NCI-H187 (cell line): ENCODE measurements around the gene B4GALNT2.
"Not testable (repeated sequence)": the region's sequence is repeated elsewhere in the genome, so short reads cannot be mapped to it uniquely, and the experiment has no call there.

Experiments used
- DNase-seq, 2 experiments: peaks; one replicate each; lab custom pipeline; 2025; lab: John Stamatoyannopoulos, UW

B4GALNT2 gene, protein sequence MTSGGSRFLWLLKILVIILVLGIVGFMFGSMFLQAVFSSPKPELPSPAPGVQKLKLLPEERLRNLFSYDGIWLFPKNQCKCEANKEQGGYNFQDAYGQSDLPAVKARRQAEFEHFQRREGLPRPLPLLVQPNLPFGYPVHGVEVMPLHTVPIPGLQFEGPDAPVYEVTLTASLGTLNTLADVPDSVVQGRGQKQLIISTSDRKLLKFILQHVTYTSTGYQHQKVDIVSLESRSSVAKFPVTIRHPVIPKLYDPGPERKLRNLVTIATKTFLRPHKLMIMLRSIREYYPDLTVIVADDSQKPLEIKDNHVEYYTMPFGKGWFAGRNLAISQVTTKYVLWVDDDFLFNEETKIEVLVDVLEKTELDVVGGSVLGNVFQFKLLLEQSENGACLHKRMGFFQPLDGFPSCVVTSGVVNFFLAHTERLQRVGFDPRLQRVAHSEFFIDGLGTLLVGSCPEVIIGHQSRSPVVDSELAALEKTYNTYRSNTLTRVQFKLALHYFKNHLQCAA

DNA sequence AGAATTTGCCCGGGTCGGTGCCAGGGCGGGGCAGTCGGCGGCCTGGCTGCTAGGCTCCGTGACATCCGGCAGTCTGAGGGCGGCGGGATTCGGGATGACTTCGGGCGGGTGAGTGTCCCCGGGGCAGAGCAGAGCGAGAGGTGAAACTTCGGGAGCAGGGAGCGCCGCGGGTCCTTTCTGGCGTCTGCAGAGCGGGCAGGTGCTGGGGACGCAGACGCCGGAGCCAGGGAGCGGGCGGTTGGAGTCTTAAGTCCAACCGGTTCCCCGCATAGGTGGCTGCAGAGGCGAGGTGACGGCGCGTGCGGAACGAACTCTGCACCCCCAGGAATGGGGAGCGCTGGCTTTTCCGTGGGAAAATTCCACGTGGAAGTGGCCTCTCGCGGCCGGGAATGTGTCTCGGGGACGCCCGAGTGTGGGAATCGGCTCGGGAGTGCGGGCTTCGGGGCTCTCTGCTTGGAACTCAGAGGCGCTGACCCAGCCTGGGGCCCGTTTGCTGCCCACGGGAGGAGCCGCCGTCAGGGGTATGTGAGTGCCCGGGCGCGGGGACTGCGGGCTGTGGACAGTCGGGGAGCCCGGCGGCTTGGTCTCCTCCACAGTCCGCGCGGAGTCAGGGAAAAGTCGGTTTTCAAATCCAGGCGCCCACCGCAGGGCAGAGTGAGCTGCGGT, at the start of gene B4GALNT2:
Gene B4GALNT2, plus strand, starts transcription at position 71 of the 666 bp plus-strand sequence. Its CDS starts 24 bp downstream, at position 95.
- no peak for DNase-seq

DNA sequence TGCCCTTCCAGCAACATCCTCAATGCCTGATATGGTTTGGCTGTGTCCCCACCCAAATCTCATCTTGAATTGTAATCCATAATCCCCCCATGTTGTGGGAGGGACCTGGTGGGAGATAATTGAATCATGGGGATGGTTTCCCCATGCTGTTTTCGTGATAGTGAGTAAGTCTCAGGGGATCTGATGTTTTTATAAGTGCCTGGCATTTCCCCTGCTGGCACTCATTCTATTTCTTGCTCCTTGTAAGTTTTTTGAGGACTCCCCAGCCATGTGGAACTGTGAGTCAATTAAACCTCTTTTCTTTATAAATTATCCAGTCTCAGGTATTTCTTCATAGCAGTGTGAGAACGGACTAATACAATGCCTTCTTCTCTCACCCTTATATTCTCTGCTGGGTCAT, 47.5 kb upstream of the B4GALNT2 start:
- not testable (repeated sequence) for DNase-seq

GRCh38 chr17:49085565-49086315, 46.8 kb upstream of the B4GALNT2 start:
- no peak for DNase-seq

GRCh38 chr17:49086316-49086605, 46.3 kb upstream of the B4GALNT2 start:
- DNase-seq: no peak

GRCh38 chr17:49086649-49087048, 45.9 kb upstream of the B4GALNT2 start:
- DNase-seq: no peak

- DNase-seq: no peak
Measured at GRCh38 chr17:49089094-49089493, 43.5 kb upstream of the B4GALNT2 start.

- no peak for DNase-seq
Measured at GRCh38 chr17:49090878-49091594, 41.5 kb upstream of the B4GALNT2 start.

DNA sequence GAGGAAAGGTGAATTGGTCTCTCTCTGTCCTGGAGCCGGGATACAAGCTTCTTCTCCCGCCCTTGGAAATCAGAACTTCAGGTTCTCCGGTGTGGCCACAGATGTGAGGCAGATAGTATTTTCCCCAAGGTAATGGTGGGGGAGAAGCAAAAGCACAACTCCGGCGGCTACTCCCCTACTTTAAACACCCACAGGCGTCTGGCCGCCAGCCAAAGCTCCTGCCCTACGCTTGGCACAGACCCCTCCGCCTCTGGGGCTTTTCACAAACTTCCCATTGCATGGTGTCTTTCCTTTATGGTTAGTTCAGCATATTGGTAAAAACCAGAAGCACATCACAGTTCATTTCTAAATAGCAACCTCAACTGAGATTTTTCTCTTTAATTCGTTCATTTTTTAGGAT, 39.4 kb upstream of the B4GALNT2 start:
- no peak for DNase-seq

DNA sequence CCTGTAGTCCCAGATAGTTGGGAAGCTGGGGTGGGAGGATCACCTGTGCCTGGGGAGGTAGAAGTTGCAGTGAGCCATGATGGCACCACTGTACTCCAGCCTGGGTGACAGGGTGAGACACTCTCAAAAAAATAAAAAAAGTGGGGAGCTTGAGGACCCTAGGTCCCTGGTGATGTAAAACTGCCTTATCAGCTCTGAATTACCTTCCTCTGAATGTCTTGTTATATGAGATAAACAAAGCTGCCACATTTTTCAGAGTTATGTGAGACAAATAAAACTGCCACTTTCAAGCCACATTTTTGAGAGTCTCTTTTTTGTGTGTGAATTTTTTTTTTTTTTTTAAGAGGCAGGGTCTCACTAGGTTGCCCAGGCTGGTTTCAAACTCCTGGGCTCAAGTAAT, 32.0 kb upstream of the B4GALNT2 start:
- DNase-seq: no peak

GRCh38 chr17:49101054-49101534, 31.5 kb upstream of the B4GALNT2 start:
- DNase-seq: peak in 1 of 2 experiments; percentile 11

- not testable (repeated sequence) for DNase-seq
Measured at GRCh38 chr17:49103360-49103759, 29.2 kb upstream of the B4GALNT2 start.

DNA sequence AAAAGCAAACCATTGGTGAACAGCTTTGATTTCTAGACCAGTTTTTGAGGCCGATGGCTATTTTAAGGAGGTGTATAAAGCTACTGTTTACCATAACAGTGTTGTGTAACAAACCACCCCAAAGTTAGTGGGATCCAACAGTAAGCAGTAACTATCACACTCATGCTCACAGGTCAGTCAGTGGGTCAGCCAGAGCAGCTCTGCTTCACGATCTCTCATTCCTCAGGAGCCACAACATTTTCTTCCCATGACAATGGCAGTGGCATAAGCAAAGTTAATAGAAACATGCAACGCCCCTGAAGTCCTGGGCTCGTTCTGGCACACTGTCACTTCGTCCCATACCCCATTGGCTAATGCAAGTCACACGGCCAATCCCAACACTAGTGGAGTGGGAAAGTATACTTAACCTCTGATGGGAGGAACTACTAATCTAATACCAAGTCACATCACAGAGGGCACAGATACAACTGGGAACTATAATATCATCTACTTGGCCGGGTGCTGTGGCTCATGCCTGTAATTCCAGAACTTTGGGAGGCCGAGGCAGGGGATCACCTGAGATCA, 28.0 kb upstream of the B4GALNT2 start:
- no peak for DNase-seq

- DNase-seq: no peak
Measured at GRCh38 chr17:49106321-49107210, 26.0 kb upstream of the B4GALNT2 start.

GRCh38 chr17:49107211-49107557, 25.4 kb upstream of the B4GALNT2 start:
- DNase-seq: no peak

GRCh38 chr17:49108318-49108717, 24.3 kb upstream of the B4GALNT2 start:
- DNase-seq: no peak

DNA sequence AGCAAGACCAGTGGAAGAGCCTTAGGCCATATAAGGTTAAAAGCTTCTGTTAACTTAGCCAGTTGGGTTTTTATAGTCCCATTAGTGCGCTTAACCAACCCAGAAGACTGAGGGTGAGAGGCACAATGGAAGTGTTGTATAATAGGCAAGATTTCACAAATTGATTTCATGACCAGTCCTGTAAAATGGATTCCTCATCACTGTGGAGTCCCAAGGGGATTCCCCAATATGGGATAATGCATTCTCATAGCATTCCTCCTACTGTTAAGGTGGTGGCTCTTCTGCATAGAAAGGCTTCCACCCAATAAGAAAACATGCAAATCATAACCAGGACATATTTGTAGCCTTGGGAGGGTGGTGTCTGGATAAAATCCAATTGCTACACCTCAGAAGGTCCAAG, 22.1 kb upstream of the B4GALNT2 start:
- no peak for DNase-seq

GRCh38 chr17:49111934-49112333, 20.6 kb upstream of the B4GALNT2 start:
- no peak for DNase-seq

GRCh38 chr17:49112936-49113335, 19.6 kb upstream of the B4GALNT2 start:
- DNase-seq: no peak

DNA sequence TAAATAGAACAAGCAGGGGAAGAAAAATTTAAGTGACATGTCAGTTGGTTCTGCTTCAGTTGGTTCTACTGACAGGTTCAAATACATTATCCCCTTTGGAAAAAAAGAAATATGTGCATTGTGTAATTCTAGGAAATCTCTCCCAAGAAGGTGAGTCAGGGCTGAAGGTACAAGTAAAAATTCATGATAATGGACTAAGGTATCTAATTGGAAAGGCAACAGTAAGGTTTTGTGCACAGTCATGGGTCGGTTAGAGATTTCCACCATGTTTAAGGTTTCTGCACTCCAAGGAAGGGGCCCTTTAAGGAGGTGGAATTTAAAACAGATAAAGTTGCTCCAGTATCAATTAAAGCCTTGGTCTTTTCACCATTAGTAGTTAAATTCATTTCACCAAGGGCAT, 17.9 kb upstream of the B4GALNT2 start:
- no peak for DNase-seq

GRCh38 chr17:49117587-49118230, 14.9 kb upstream of the B4GALNT2 start:
- DNase-seq: no peak
